Suppressor macrophage (primary cell): ENCODE data around the gene SOCS1.
"Not testable (repeated sequence)": the region's sequence is repeated elsewhere in the genome, so short reads cannot be mapped to it uniquely, and the experiment has no call there.

Source experiments
- DNase-seq, 4 experiments: peaks; one replicate each; pipeline ENCODE4 v3.0.0-alpha.2; 2020 to 2022
- total RNA-seq, 17 experiments: gene quantifications; one replicate each; lab custom pipeline; 2026; ENCODE audit warnings: mixed read lengths in 6 of 17, inconsistent platforms in 3 of 17; lab: John Stamatoyannopoulos, UW

SOCS1 gene
- total RNA-seq = 0.21 to 84.4 (median 1.9) reads per million in 17 experiments

- DNase-seq = peak; percentile 87 to 96 (median 93)
These were observed at the start of gene SOCS1 for GRCh38 chr16:11255737-11256660. Gene SOCS1 (minus strand): TSS chr16:11256204. CDS start chr16:11255478, 726 bp downstream.

GRCh38 chr16:11303405-11304138 is 47.6 kb upstream of the SOCS1 start:
- no peak for DNase-seq

- DNase-seq = no peak
These were observed 47.0 kb upstream of the SOCS1 start for GRCh38 chr16:11302977-11303376.

GRCh38 chr16:11301645-11302501 is 45.9 kb upstream of the SOCS1 start:
- no peak for DNase-seq

GRCh38 chr16:11300560-11300892 is 44.5 kb upstream of the SOCS1 start:
- no peak for DNase-seq

GRCh38 chr16:11299865-11300559 is 44.0 kb upstream of the SOCS1 start:
- no peak for DNase-seq

GRCh38 chr16:11298950-11299547 is 43.0 kb upstream of the SOCS1 start:
- DNase-seq = not testable (repeated sequence)

GRCh38 chr16:11298143-11298900 is 42.3 kb upstream of the SOCS1 start:
- DNase-seq = no peak

GRCh38 chr16:11297492-11298142 is 41.6 kb upstream of the SOCS1 start:
- DNase-seq = peak; percentile 68 to 88 (median 78)

- DNase-seq = no peak
These were observed 40.9 kb upstream of the SOCS1 start for GRCh38 chr16:11296706-11297491.

GRCh38 chr16:11296351-11296705 is 40.3 kb upstream of the SOCS1 start:
- DNase-seq = no peak

GRCh38 chr16:11295672-11296071 is 39.7 kb upstream of the SOCS1 start:
- DNase-seq = no peak

- DNase-seq = no peak
These were observed 36.2 kb upstream of the SOCS1 start for GRCh38 chr16:11292076-11292748.

- no peak for DNase-seq
These were observed 35.2 kb upstream of the SOCS1 start for GRCh38 chr16:11291091-11291703.

- DNase-seq = peak in 1 of 4 experiments; percentile 23
These were observed 34.3 kb upstream of the SOCS1 start for GRCh38 chr16:11290102-11290893.

- DNase-seq = peak; percentile 26 to 69 (median 63)
These were observed 33.7 kb upstream of the SOCS1 start for GRCh38 chr16:11289696-11290095.

- no peak for DNase-seq
These were observed 33.2 kb upstream of the SOCS1 start for GRCh38 chr16:11289202-11289601.

- DNase-seq = no peak
These were observed 29.8 kb upstream of the SOCS1 start for GRCh38 chr16:11285842-11286241.
